GM19328 (cell line): Measurements from ENCODE around the gene HSF5.
"Not testable (repeated sequence)": the region's sequence is repeated elsewhere in the genome, so short reads cannot be mapped to it uniquely, and the experiment has no call there.

ENCODE experiments used
- ATAC-seq: cut with Tn5 transposase; IDR thresholded peaks from one replicate; pipeline ENCODE4 v1.9.1; 2021; ENCODE audit warnings: mild to moderate bottlenecking, moderate library complexity; ENCODE audit not compliant: unreplicated experiment

The HSF5 gene

GRCh38 chr17:58484600-58484999 lies 3.6 kb downstream of the HSF5 start:
- no peak for ATAC-seq

- ATAC-seq, result not testable (repeated sequence)
Measured at GRCh38 chr17:58481798-58482197, 6.4 kb downstream of the HSF5 start.

- ATAC-seq, result no peak
Measured at GRCh38 chr17:58480090-58480489, 8.1 kb downstream of the HSF5 start.

- no peak for ATAC-seq
Measured at GRCh38 chr17:58476812-58477211, 11.4 kb downstream of the HSF5 start.

GRCh38 chr17:58475985-58476384 lies 12.2 kb downstream of the HSF5 start:
- ATAC-seq, result no peak

GRCh38 chr17:58470356-58470755 lies 17.9 kb downstream of the HSF5 start:
- no peak for ATAC-seq

GRCh38 chr17:58468944-58469343 lies 19.3 kb downstream of the HSF5 start:
- no peak for ATAC-seq

- no peak for ATAC-seq
Measured at GRCh38 chr17:58455491-58455890, 32.7 kb downstream of the HSF5 start.

- no peak for ATAC-seq
Measured at GRCh38 chr17:58452738-58453137, 35.5 kb downstream of the HSF5 start.

- no peak for ATAC-seq
Measured at GRCh38 chr17:58447039-58447975, 40.9 kb downstream of the HSF5 start.

GRCh38 chr17:58446086-58446485 lies 42.1 kb downstream of the HSF5 start:
- ATAC-seq, result no peak

- no peak for ATAC-seq
Measured at GRCh38 chr17:58436805-58437239, 51.4 kb downstream of the HSF5 start.

- no peak for ATAC-seq
Measured at GRCh38 chr17:58436245-58436644, 52.0 kb downstream of the HSF5 start.

- no peak for ATAC-seq
Measured at GRCh38 chr17:58432806-58433573, 55.2 kb downstream of the HSF5 start.

GRCh38 chr17:58427807-58428206 lies 60.4 kb downstream of the HSF5 start:
- ATAC-seq, result no peak

- no peak for ATAC-seq
Measured at GRCh38 chr17:58421711-58422110, 66.5 kb downstream of the HSF5 start.

- ATAC-seq, result no peak
Measured at GRCh38 chr17:58420827-58421226, 67.4 kb downstream of the HSF5 start.

GRCh38 chr17:58417300-58418092 lies 70.7 kb downstream of the HSF5 start, which contains the start of gene RNF43:
TSS of gene RNF43 (minus strand) at chr17:58417534. CDS start at chr17:58415577, 1,957 bp downstream.
- ATAC-seq, result peak; percentile 94

- no peak for ATAC-seq
Measured at GRCh38 chr17:58416937-58417299, 71.3 kb downstream of the HSF5 start.

GRCh38 chr17:58416396-58416795 lies 71.8 kb downstream of the HSF5 start:
- no peak for ATAC-seq
